ENCODE measurements around the gene B9D1. TPM values are rescaled to one million over a fixed set of nuclear protein-coding genes. Genes with fewer than 3 reads are reported as not detected.

B9D1 gene
- total RNA-seq, 1 experiment from 2014 or later = 31.9 TPM

GRCh38 chr17:19298569-19299213, 63.8 kb downstream of the B9D1 start:
- Mint-ChIP-seq H3K4me3 (no peak overlapping the region), H3K9me3 (no peaks in the 10 kb centered on the region), H3K4me1 (peaks cover 12% of the 10 kb centered on the region; the same call in 1 of the 2 replicates), H3K27ac (no peak overlapping the region), H3K27me3 (ENCODE audit: low read depth) (no peaks in the 10 kb centered on the region; the same call in 1 of the 2 replicates), H3K36me3 (no peaks in the 10 kb centered on the region)
- TF ChIP-seq ATF1 (CRISPR knock-in tag; IDR thresholded peaks at IDR 0.05) = no peak
- TF ChIP-seq PRRX2 (CRISPR knock-in tag; IDR thresholded peaks at IDR 0.05) = no peak
- no peak for TF ChIP-seq NR1H2 (CRISPR knock-in tag; IDR thresholded peaks at IDR 0.05)
- no peak for TF ChIP-seq GRHL2 (CRISPR knock-in tag; IDR thresholded peaks at IDR 0.05; ENCODE audit: insufficient replicate concordance, severe bottlenecking)
- TF ChIP-seq NFE2L1 (CRISPR knock-in tag; IDR thresholded peaks at IDR 0.05) = no peak
- TF ChIP-seq CBFB (CRISPR knock-in tag; IDR thresholded peaks at IDR 0.05; ENCODE audit: low read depth) = no peak
- no peak for TF ChIP-seq ZNF671 (CRISPR knock-in tag; IDR thresholded peaks at IDR 0.05)
- TF ChIP-seq NFYB (CRISPR knock-in tag; conservative IDR thresholded peaks at IDR 0.05; ENCODE audit: low read depth) = no peak
- TF ChIP-seq ZNF138 (CRISPR knock-in tag; conservative IDR thresholded peaks at IDR 0.05) = no peak
- no peak for TF ChIP-seq TEAD4 (CRISPR knock-in tag; IDR thresholded peaks at IDR 0.05)
- TF ChIP-seq MYBL2 (CRISPR knock-in tag; IDR thresholded peaks at IDR 0.05) = no peak
- no peak for TF ChIP-seq GTF2I (CRISPR knock-in tag; conservative IDR thresholded peaks at IDR 0.05)
- TF ChIP-seq TP53 (CRISPR knock-in tag; IDR thresholded peaks at IDR 0.05) = no peak
- TF ChIP-seq, protein P1, sequence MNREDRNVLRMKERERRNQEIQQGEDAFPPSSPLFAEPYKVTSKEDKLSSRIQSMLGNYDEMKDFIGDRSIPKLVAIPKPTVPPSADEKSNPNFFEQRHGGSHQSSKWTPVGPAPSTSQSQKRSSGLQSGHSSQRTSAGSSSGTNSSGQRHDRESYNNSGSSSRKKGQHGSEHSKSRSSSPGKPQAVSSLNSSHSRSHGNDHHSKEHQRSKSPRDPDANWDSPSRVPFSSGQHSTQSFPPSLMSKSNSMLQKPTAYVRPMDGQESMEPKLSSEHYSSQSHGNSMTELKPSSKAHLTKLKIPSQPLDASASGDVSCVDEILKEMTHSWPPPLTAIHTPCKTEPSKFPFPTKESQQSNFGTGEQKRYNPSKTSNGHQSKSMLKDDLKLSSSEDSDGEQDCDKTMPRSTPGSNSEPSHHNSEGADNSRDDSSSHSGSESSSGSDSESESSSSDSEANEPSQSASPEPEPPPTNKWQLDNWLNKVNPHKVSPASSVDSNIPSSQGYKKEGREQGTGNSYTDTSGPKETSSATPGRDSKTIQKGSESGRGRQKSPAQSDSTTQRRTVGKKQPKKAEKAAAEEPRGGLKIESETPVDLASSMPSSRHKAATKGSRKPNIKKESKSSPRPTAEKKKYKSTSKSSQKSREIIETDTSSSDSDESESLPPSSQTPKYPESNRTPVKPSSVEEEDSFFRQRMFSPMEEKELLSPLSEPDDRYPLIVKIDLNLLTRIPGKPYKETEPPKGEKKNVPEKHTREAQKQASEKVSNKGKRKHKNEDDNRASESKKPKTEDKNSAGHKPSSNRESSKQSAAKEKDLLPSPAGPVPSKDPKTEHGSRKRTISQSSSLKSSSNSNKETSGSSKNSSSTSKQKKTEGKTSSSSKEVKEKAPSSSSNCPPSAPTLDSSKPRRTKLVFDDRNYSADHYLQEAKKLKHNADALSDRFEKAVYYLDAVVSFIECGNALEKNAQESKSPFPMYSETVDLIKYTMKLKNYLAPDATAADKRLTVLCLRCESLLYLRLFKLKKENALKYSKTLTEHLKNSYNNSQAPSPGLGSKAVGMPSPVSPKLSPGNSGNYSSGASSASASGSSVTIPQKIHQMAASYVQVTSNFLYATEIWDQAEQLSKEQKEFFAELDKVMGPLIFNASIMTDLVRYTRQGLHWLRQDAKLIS (CRISPR knock-in tag; IDR thresholded peaks at IDR 0.05; ENCODE audit: borderline replicate concordance) = no peak
- TF ChIP-seq, protein P2, sequence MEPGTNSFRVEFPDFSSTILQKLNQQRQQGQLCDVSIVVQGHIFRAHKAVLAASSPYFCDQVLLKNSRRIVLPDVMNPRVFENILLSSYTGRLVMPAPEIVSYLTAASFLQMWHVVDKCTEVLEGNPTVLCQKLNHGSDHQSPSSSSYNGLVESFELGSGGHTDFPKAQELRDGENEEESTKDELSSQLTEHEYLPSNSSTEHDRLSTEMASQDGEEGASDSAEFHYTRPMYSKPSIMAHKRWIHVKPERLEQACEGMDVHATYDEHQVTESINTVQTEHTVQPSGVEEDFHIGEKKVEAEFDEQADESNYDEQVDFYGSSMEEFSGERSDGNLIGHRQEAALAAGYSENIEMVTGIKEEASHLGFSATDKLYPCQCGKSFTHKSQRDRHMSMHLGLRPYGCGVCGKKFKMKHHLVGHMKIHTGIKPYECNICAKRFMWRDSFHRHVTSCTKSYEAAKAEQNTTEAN (CRISPR knock-in tag; IDR thresholded peaks at IDR 0.05) = no peak
- no peak for TF ChIP-seq ETV6 (CRISPR knock-in tag; IDR thresholded peaks at IDR 0.05)
- no peak for TF ChIP-seq HMGXB4 (CRISPR knock-in tag; IDR thresholded peaks at IDR 0.05)
- TF ChIP-seq ZNF532 (CRISPR knock-in tag; IDR thresholded peaks at IDR 0.05; ENCODE audit: borderline replicate concordance) = no peak
- DNase-seq (ENCODE audit: low spot score) = no peak
- ChIA-PET CTCF (interaction anchor here (0.8 to 1.6 kb wide), 5 partner anchors 23 to 64 kb away, joined by 3 to 5 read pairs (median 3); partner anchors contain the start of gene B9D1), POLR2A (no interaction called here)
- ATAC-seq = no peak

Measured in WTC11 (cell line).